ENCODE results near the gene SYT13. TPM values are rescaled to one million over a fixed set of nuclear protein-coding genes. Genes with fewer than 3 reads are reported as not detected.

The SYT13 gene
- total and polyA plus RNA-seq, 10 of the 15 experiments (the other 5 are each of a cell fraction or from before 2014, with no cell fraction given), result not detected

DNA sequence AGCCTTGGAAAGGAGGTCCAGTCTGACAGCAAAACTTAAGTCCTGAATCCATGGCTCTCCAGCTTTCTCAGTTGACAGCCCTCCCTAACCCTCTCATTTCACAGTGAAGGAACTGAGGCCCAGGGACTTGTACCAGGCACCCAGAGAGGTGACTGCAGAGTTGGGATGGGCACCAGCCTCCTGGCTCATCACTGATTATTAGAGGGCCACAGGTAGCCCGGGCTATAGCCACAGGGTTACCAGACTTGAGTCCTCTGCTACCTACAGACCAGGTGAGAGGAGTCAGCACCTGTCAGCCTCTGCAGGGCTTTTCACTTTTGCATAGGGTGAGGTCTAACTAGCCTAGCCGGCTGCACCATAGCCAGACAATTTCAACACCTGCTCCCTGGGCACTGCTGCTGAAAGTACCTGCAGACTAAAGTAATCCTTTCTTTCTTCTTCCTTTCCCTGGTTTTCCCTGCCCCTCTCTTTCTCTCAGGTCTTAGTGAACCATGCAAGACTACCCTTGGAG, 37.6 kb downstream of the SYT13 start:
- Histone ChIP-seq H3K79me2 (ENCODE audit: control insufficient read depth, insufficient read depth, low read length) (no peaks in the 10 kb centered on the region), H3K9me3 (replicated peaks; ENCODE audit: control insufficient read depth, insufficient read depth, low read length) (no peaks in the 10 kb centered on the region), H2AFZ (ENCODE audit: control insufficient read depth, low read depth, low read length) (no peak overlapping the region), H4K20me1 (ENCODE audit: control insufficient read depth, insufficient read depth) (no peaks in the 10 kb centered on the region), H3K27me3 (replicated peaks in 1 of 2; ENCODE audit: control insufficient read depth in 2 of 2, insufficient read depth in 2 of 2, low read length in 1 of 2) (no peaks in the 10 kb centered on the region; a peak in 2 of 4 replicates), H3K36me3 (ENCODE audit: control insufficient read depth in 2 of 2, insufficient read depth in 2 of 2, low read length in 1 of 2) (no peaks in the 10 kb centered on the region), H3K9ac (ENCODE audit: control insufficient read depth, insufficient read depth, low read length) (no peak overlapping the region), H3K27ac (ENCODE audit: control insufficient read depth, insufficient read depth) (no peak overlapping the region), H3K4me1 (ENCODE audit: control insufficient read depth, insufficient read depth, low read length) (no peaks in the 10 kb centered on the region), H3K4me2 (ENCODE audit: control insufficient read depth, insufficient read depth) (no peak overlapping the region), H3K4me3 (no peak overlapping the region)
- RAD21 ChIA-PET (ENCODE audit: unreplicated experiment), result no interaction called here
- in situ Hi-C loops (cut with MboI), result no loop called here
- ATAC-seq (no peak), DNase-seq (ENCODE audit: low read depth, low spot score) (no peak), FAIRE-seq (no peak)
- intact Hi-C loops (cut with micrococcal nuclease; ENCODE audit: unreplicated experiment), result no loop called here
- 44% methylated on average over 2 of the region's 2 CpGs for WGBS (ENCODE audit: insufficient coverage, insufficient replicate concordance, low lambda C conversion rate, missing lambda C conversion rate)
- no TSS peak for BruUV-seq (replicated peaks)
- POLR2A ChIA-PET, result no interaction called here
- CTCF ChIA-PET, result interaction anchor here (1.9 kb wide), 1 partner anchor 15 kb away, joined by 5 read pairs; no protein-coding TSS in a partner anchor
- SMC1A ChIA-PET (ENCODE audit: uncharacterized antibody, unreplicated experiment), result no interaction called here
- no peak for TF ChIP-seq MYB (IDR thresholded peaks at IDR 0.05; ENCODE audit: borderline replicate concordance, low read depth, low read length)
- no peak for TF ChIP-seq RELA (IDR thresholded peaks at IDR 0.05; ENCODE audit: borderline replicate concordance, partially characterized antibody)
- TF ChIP-seq REST (IDR thresholded peaks at IDR 0.05; ENCODE audit: low read depth, low read length), result no peak
- no peak for TF ChIP-seq MEF2B (IDR thresholded peaks at IDR 0.05; ENCODE audit: partially characterized antibody, poor library complexity, severe bottlenecking)
- TF ChIP-seq CBX3 (IDR thresholded peaks at IDR 0.05; ENCODE audit: borderline replicate concordance, low read depth), result no peak
- TF ChIP-seq SMARCA5 (IDR thresholded peaks at IDR 0.05), result no peak
- TF ChIP-seq ATF7 (IDR thresholded peaks at IDR 0.05; ENCODE audit: low read depth), result no peak
- no peak for TF ChIP-seq RCOR1 (conservative IDR thresholded peaks at IDR 0.05; ENCODE audit: low read depth, low read length)
- TF ChIP-seq, protein P1, sequence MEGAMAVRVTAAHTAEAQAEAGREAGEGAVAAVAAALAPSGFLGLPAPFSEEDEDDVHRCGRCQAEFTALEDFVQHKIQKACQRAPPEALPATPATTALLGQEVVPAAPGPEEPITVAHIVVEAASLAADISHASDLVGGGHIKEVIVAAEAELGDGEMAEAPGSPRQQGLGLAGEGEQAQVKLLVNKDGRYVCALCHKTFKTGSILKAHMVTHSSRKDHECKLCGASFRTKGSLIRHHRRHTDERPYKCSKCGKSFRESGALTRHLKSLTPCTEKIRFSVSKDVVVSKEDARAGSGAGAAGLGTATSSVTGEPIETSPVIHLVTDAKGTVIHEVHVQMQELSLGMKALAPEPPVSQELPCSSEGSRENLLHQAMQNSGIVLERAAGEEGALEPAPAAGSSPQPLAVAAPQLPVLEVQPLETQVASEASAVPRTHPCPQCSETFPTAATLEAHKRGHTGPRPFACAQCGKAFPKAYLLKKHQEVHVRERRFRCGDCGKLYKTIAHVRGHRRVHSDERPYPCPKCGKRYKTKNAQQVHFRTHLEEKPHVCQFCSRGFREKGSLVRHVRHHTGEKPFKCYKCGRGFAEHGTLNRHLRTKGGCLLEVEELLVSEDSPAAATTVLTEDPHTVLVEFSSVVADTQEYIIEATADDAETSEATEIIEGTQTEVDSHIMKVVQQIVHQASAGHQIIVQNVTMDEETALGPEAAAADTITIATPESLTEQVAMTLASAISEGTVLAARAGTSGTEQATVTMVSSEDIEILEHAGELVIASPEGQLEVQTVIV (IDR thresholded peaks at IDR 0.05; ENCODE audit: borderline replicate concordance, partially characterized antibody), result no peak
- no peak for TF ChIP-seq HDAC6 (IDR thresholded peaks at IDR 0.05; ENCODE audit: unreplicated experiment)
- no peak for TF ChIP-seq ELK1 (IDR thresholded peaks at IDR 0.05; ENCODE audit: low read depth, low read length)
- no peak for TF ChIP-seq POU2F2 (IDR thresholded peaks at IDR 0.05; ENCODE audit: borderline replicate concordance, low read depth, low read length)
- no peak for TF ChIP-seq YY1 (IDR thresholded peaks at IDR 0.05; ENCODE audit: low read depth, low read length)
- TF ChIP-seq IRF5 (IDR thresholded peaks at IDR 0.05; ENCODE audit: borderline replicate concordance), result no peak
- TF ChIP-seq ASH2L (IDR thresholded peaks at IDR 0.05; ENCODE audit: borderline replicate concordance, low read depth), result no peak
- TF ChIP-seq NFYB (IDR thresholded peaks at IDR 0.05; ENCODE audit: insufficient read depth, low read depth, low read length), result no peak
- TF ChIP-seq KAT2A (conservative IDR thresholded peaks at IDR 0.05; ENCODE audit: control insufficient read depth, low read depth, low read length), result no peak

Data from GM12878 (cell line).